Epithelial cell of proximal tubule (primary cell): Measurements from ENCODE around the gene FRAS1. TPM values are rescaled to one million over a fixed set of nuclear protein-coding genes. Genes with fewer than 3 reads are reported as not detected.
"Not testable (repeated sequence)": the region's sequence is repeated elsewhere in the genome, so short reads cannot be mapped to it uniquely, and the experiment has no call there.

Experiments
- DNase-seq: peaks from one replicate; pipeline ENCODE4 v3.0.0-alpha.2; 2011; ENCODE audit warnings: low read depth
- H3K4me3 ChIP-seq: 2 replicates; pipeline ENCODE4 v1.5.1; 2011; ENCODE audit warnings: low read depth, mild to moderate bottlenecking, low read length
- CTCF ChIP-seq: conservative IDR thresholded peaks from 2 replicates; pipeline ENCODE4 v1.5.1; 2012; ENCODE audit warnings: low read depth, mild to moderate bottlenecking, low read length
- total RNA-seq: library from RNA; depleted of rRNA; stranded (reverse); fragments of >200 nt; gene quantifications from 2 replicates; pipeline ENCODE4 v1.2.3, GENCODE V29; 2015

Gene FRAS1
- total RNA-seq, 1 donor from 2014 or later: 9.1 TPM

- H3K4me3 ChIP-seq: no peak overlapping the region
- DNase-seq: no peak
- no peak for TF ChIP-seq CTCF
Observed at GRCh38 chr4:78325271-78326157, 268.4 kb downstream of the FRAS1 start.

GRCh38 chr4:78328591-78328990 is 271.5 kb downstream of the FRAS1 start:
- not testable (repeated sequence) for H3K4me3 ChIP-seq, DNase-seq

- no peak for TF ChIP-seq CTCF
- no peak for DNase-seq
- H3K4me3 ChIP-seq: no peak overlapping the region
Observed at GRCh38 chr4:78331186-78331585, 274.1 kb downstream of the FRAS1 start.

- no peak overlapping the region for H3K4me3 ChIP-seq
- no peak for DNase-seq
- no peak for TF ChIP-seq CTCF
Observed at GRCh38 chr4:78331965-78332364, 274.8 kb downstream of the FRAS1 start.

- DNase-seq: no peak
- no peak for TF ChIP-seq CTCF
- H3K4me3 ChIP-seq: no peak overlapping the region
Observed at GRCh38 chr4:78332976-78333375, 275.9 kb downstream of the FRAS1 start.

- no peak for TF ChIP-seq CTCF
- DNase-seq: no peak
- H3K4me3 ChIP-seq: no peak overlapping the region
Observed at GRCh38 chr4:78336093-78336943, 279.2 kb downstream of the FRAS1 start.

GRCh38 chr4:78337244-78338020 is 280.3 kb downstream of the FRAS1 start:
- no peak for TF ChIP-seq CTCF
- DNase-seq: no peak
- H3K4me3 ChIP-seq: no peak overlapping the region
